T-helper 17 cell (primary cell): ENCODE data around the gene MFSD12. TPM values are rescaled to one million over a fixed set of nuclear protein-coding genes. Genes with fewer than 3 reads are reported as not detected.

ENCODE experiments used
- total RNA-seq, 4 donors: library from RNA in 2 of 4; stranded (reverse) in 2 of 4; gene quantifications; one replicate each; pipeline ENCODE4 v1.2.3 and lab custom pipeline; 2022 to 2026

The MFSD12 gene
- total RNA-seq, 2 donors from 2014 or later, result 58.1 to 62.0 TPM

Other genes starting within 250 kb of the MFSD12 start
- 10 to 100 TPM; 29.0 to 29.3 TPM for gene NFIC, start 191.0 kb downstream of the MFSD12 start, total RNA-seq
- gene SMIM24, start 77.1 kb downstream of the MFSD12 start, total RNA-seq, result not detected
- not detected for gene SMIM44, start 74.1 kb downstream of the MFSD12 start, total RNA-seq
- gene DOHH, start 56.9 kb downstream of the MFSD12 start, total RNA-seq, result 1 to 10 TPM; 4.1 to 5.2 TPM
- gene FZR1, start 51.3 kb downstream of the MFSD12 start, total RNA-seq, result 10 to 100 TPM; 95.0 to 96.6 TPM
- 1 to 10 TPM; 5.0 to 8.4 TPM for gene TEKTIP1, start 18.4 kb downstream of the MFSD12 start, total RNA-seq
- gene HMG20B, start 15.4 kb upstream of the MFSD12 start, total RNA-seq, result 10 to 100 TPM; 34.0 to 36.7 TPM
- gene GIPC3, start 27.9 kb upstream of the MFSD12 start, total RNA-seq, result 1 to 10 TPM in 1 of 2 donors, under 1 TPM in 1; 0.42 to 3.3 TPM
- gene TBXA2R, start 49.3 kb upstream of the MFSD12 start, total RNA-seq, result 10 to 100 TPM in 1 of 2 donors, 1 to 10 TPM in 1; 1.0 to 10.4 TPM
- gene CACTIN, start 69.2 kb upstream of the MFSD12 start, total RNA-seq, result 10 to 100 TPM; 32.8 to 34.4 TPM
- gene PIP5K1C, start 142.9 kb upstream of the MFSD12 start, total RNA-seq, result 10 to 100 TPM; 21.7 to 23.7 TPM
- 10 to 100 TPM; 13.4 to 14.2 TPM for gene TJP3, start 150.8 kb upstream of the MFSD12 start, total RNA-seq
- gene APBA3, start 204.1 kb upstream of the MFSD12 start, total RNA-seq, result 10 to 100 TPM; 71.9 to 75.1 TPM
- 10 to 100 TPM; 63.9 to 86.2 TPM for gene MRPL54, start 205.1 kb upstream of the MFSD12 start, total RNA-seq
- not detected for gene RAX2, start 214.6 kb upstream of the MFSD12 start, total RNA-seq
- 10 to 100 TPM; 10.0 to 13.3 TPM for gene MATK, start 228.8 kb upstream of the MFSD12 start, total RNA-seq